MM.1S (cell line): ENCODE results near the gene PRKAR2B.

ENCODE experiments used
- DNase-seq: peaks from one replicate; pipeline ENCODE4 v3.0.0-alpha.2; 2015
- H2AFZ ChIP-seq: fragments of 300-600 bp; sonication (generic); 2 replicates; pipeline ENCODE4 v1.6.0; 2016; ENCODE audit warnings: antibody characterized with exemption, low read length
- H3F3A ChIP-seq: fragments of 300-600 bp; sonication (generic); 2 replicates; pipeline ENCODE4 v1.6.1; 2016; ENCODE audit warnings: mild to moderate bottlenecking, antibody characterized with exemption, low read length, moderate library complexity, mixed read lengths; ENCODE audit not compliant: insufficient read depth
- H3K27ac ChIP-seq: fragments of 300-600 bp; sonication (generic); 2 replicates; pipeline ENCODE4 v1.5.1; 2016; ENCODE audit warnings: mild to moderate bottlenecking, low read length
- H3K27me3 ChIP-seq: fragments of 300-600 bp; sonication (generic); replicated peaks from 2 replicates; pipeline ENCODE4 v1.6.0; 2016; ENCODE audit warnings: low read length; ENCODE audit not compliant: insufficient read depth
- H3K36me3 ChIP-seq: fragments of 300-600 bp; sonication (generic); replicated peaks from 2 replicates; pipeline ENCODE4 v1.6.1; 2016; ENCODE audit warnings: mild to moderate bottlenecking, low read length, mixed read lengths; ENCODE audit not compliant: insufficient read depth
- H3K4me1 ChIP-seq: fragments of 300-600 bp; sonication (generic); 2 replicates; pipeline ENCODE4 v1.6.1; 2016; ENCODE audit warnings: low read length, mixed read lengths
- H3K4me2 ChIP-seq: fragments of 300-600 bp; sonication (generic); 2 replicates; pipeline ENCODE4 v1.6.0; 2016; ENCODE audit warnings: low read depth, low read length
- H3K4me3 ChIP-seq: fragments of 300-600 bp; sonication (generic); 2 replicates; pipeline ENCODE4 v1.5.1; 2016; ENCODE audit warnings: low read length, mixed read lengths
- H3K79me2 ChIP-seq: fragments of 300-600 bp; sonication (generic); 2 replicates; pipeline ENCODE4 v1.6.1; 2016; ENCODE audit warnings: mixed run types, low read length, mixed read lengths
- H3K9ac ChIP-seq: fragments of 300-600 bp; sonication (generic); 2 replicates; pipeline ENCODE4 v1.6.1; 2016; ENCODE audit warnings: low read length, mixed read lengths
- H3K9me2 ChIP-seq: fragments of 300-600 bp; sonication (generic); replicated peaks from 2 replicates; pipeline ENCODE4 v1.6.1; 2016; ENCODE audit warnings: mild to moderate bottlenecking, low read length, mixed read lengths; ENCODE audit not compliant: insufficient read depth
- H3K9me3 ChIP-seq: fragments of 300-600 bp; sonication (generic); replicated peaks from 2 replicates; pipeline ENCODE4 v1.6.1; 2016; ENCODE audit warnings: mild to moderate bottlenecking, low read length, mixed read lengths; ENCODE audit not compliant: insufficient read depth
- H4K20me1 ChIP-seq: fragments of 300-600 bp; sonication (generic); 2 replicates; pipeline ENCODE4 v1.6.1; 2016; ENCODE audit warnings: mild to moderate bottlenecking, low read length, moderate library complexity, mixed read lengths; ENCODE audit not compliant: insufficient read depth
- CTCF ChIP-seq: fragments of 300-600 bp; sonication (generic); IDR thresholded peaks from 2 replicates; pipeline ENCODE4 v1.5.1; 2016; ENCODE audit warnings: antibody characterized with exemption, low read length, mixed read lengths
- EZH2 ChIP-seq: fragments of 300-600 bp; sonication (generic); optimal IDR thresholded peaks from 2 replicates; pipeline ENCODE3; 2017; ENCODE audit warnings: low read depth, mild to moderate bottlenecking, antibody characterized with exemption, low read length, mixed read lengths
- EZH2phosphoT487 ChIP-seq: fragments of 300-600 bp; sonication (generic); IDR thresholded peaks from 2 replicates; pipeline ENCODE4 v1.6.1; 2018; ENCODE audit warnings: antibody characterized with exemption, low read length

The PRKAR2B gene

GRCh38 chr7:107113866-107114265 lies 69.4 kb downstream of the PRKAR2B start:
- H3K27ac ChIP-seq: no peak overlapping the region
- H3F3A ChIP-seq: no peaks in the 10 kb centered on the region
- H3K9ac ChIP-seq: no peak overlapping the region
- no peaks in the 10 kb centered on the region for H3K9me2 ChIP-seq
- no peak overlapping the region for H2AFZ ChIP-seq
- no peaks in the 10 kb centered on the region for H3K4me1 ChIP-seq
- DNase-seq: no peak
- no peaks in the 10 kb centered on the region for H3K9me3 ChIP-seq
- no peaks in the 10 kb centered on the region for H3K27me3 ChIP-seq
- no peak overlapping the region for H3K4me2 ChIP-seq
- no peak overlapping the region for H3K4me3 ChIP-seq
- H3K79me2 ChIP-seq: no peaks in the 10 kb centered on the region
- H3K36me3 ChIP-seq: no peaks in the 10 kb centered on the region
- TF ChIP-seq CTCF (no peak), EZH2 (no peak), EZH2phosphoT487 (no peak)
- no peaks in the 10 kb centered on the region for H4K20me1 ChIP-seq

- H4K20me1 ChIP-seq: no peaks in the 10 kb centered on the region
- H3K9me2 ChIP-seq: no peaks in the 10 kb centered on the region
- no peak overlapping the region for H3K4me2 ChIP-seq
- H3K4me1 ChIP-seq: no peaks in the 10 kb centered on the region
- no peaks in the 10 kb centered on the region for H3K36me3 ChIP-seq
- H3K27ac ChIP-seq: no peak overlapping the region
- TF ChIP-seq CTCF: no peak
- no peak for TF ChIP-seq EZH2
- TF ChIP-seq EZH2phosphoT487: no peak
- no peak for DNase-seq
- H3F3A ChIP-seq: no peaks in the 10 kb centered on the region
- no peaks in the 10 kb centered on the region for H3K79me2 ChIP-seq
- no peaks in the 10 kb centered on the region for H3K9me3 ChIP-seq
- H3K27me3 ChIP-seq: no peaks in the 10 kb centered on the region
- H3K9ac ChIP-seq: no peak overlapping the region
- H3K4me3 ChIP-seq: no peak overlapping the region
- H2AFZ ChIP-seq: no peak overlapping the region
These were observed 70.6 kb downstream of the PRKAR2B start for GRCh38 chr7:107115114-107115513.

- no peaks in the 10 kb centered on the region for H3K27me3 ChIP-seq
- no peaks in the 10 kb centered on the region for H3K9me3 ChIP-seq
- DNase-seq: no peak
- H3K79me2 ChIP-seq: no peaks in the 10 kb centered on the region
- H3K27ac ChIP-seq: no peak overlapping the region
- no peak overlapping the region for H3K9ac ChIP-seq
- no peak overlapping the region for H2AFZ ChIP-seq
- no peaks in the 10 kb centered on the region for H3K36me3 ChIP-seq
- TF ChIP-seq CTCF (no peak), EZH2 (no peak), EZH2phosphoT487 (no peak)
- H4K20me1 ChIP-seq: no peaks in the 10 kb centered on the region
- H3K4me1 ChIP-seq: no peaks in the 10 kb centered on the region
- H3K9me2 ChIP-seq: no peaks in the 10 kb centered on the region
- H3K4me2 ChIP-seq: no peak overlapping the region
- H3K4me3 ChIP-seq: no peak overlapping the region
- H3F3A ChIP-seq: no peaks in the 10 kb centered on the region
These were observed 71.4 kb downstream of the PRKAR2B start for GRCh38 chr7:107115762-107116540.
